Astrocyte (in vitro differentiated cells and primary cell): ENCODE results near the gene ZNF256.

Source experiments
- CTCF ChIP-seq: IDR thresholded peaks from 2 replicates; pipeline ENCODE4 v1.5.1; 2011; ENCODE audit warnings: low read depth, mild to moderate bottlenecking, inconsistent platforms, low read length, moderate library complexity; ENCODE audit not compliant: insufficient read depth
- EZH2 ChIP-seq: IDR thresholded peaks from 2 replicates; pipeline ENCODE4 v1.6.1; 2012; ENCODE audit warnings: mild to moderate bottlenecking, low read length, inconsistent platforms; ENCODE audit not compliant: insufficient read depth

- TF ChIP-seq CTCF = no peak
- TF ChIP-seq EZH2 = no peak
Measured at GRCh38 chr19:57905258-57905657, 42.2 kb downstream of the ZNF256 start.
